ENCODE results near the gene TARBP1. TPM values are rescaled to one million over a fixed set of nuclear protein-coding genes. Genes with fewer than 3 reads are reported as not detected.

The TARBP1 gene
- total RNA-seq, 3 donors from 2014 or later (not counting 1 experiment from before 2014, with no cell fraction given), result 29.0 to 37.5 (median 32.2) TPM

- H3K4me1 ChIP-seq (ENCODE audit: control insufficient read depth, insufficient read depth, low read length), result peaks cover 9% of the 10 kb centered on the region
- no peaks in the 10 kb centered on the region for H3K9me3 Mint-ChIP-seq
- intact Hi-C loops (cut with micrococcal nuclease), result no loop called here
- H3K4me3 ChIP-seq (ENCODE audit: low read length), result no peak overlapping the region
- H3K27ac ChIP-seq (ENCODE audit: low read length), result no peak overlapping the region
- DNase-seq, result no peak
- peaks cover 18 to 24% of the 10 kb centered on the region in 2 donors for H3K27me3 Mint-ChIP-seq (ENCODE audit: low read depth in 2 of 2)
- H3K36me3 ChIP-seq (ENCODE audit: control insufficient read depth, insufficient read depth, low read length), result no peaks in the 10 kb centered on the region
- peaks cover 4 to 5% of the 10 kb centered on the region in 2 donors for H3K4me1 Mint-ChIP-seq
- whole genome bisulfite sequencing (ENCODE audit: insufficient coverage), result 97% methylated on average over 5 of the region's 5 CpGs
- no peaks in the 10 kb centered on the region for H3K27me3 ChIP-seq (ENCODE audit: control insufficient read depth, insufficient read depth, low read length)
- H3K9me3 ChIP-seq (ENCODE audit: control insufficient read depth, insufficient read depth, low read length), result no peaks in the 10 kb centered on the region
- H3K36me3 Mint-ChIP-seq, result no peaks in the 10 kb centered on the region
- ATAC-seq, result no peak
- TF ChIP-seq CTCF (IDR thresholded peaks at IDR 0.05), result no peak
- no peak overlapping the region for H3K27ac Mint-ChIP-seq
- H3K4me3 Mint-ChIP-seq, result no peak overlapping the region
These were observed 2.8 kb upstream of the TARBP1 start for GRCh38 chr1:234481771-234482170.

- 82% methylated on average over 2 of the region's 2 CpGs for WGBS (ENCODE audit: insufficient coverage)
- Histone ChIP-seq H3K9me3 (ENCODE audit: control insufficient read depth, insufficient read depth, low read length) (no peaks in the 10 kb centered on the region), H3K27ac (ENCODE audit: low read length) (no peak overlapping the region), H3K4me1 (ENCODE audit: control insufficient read depth, insufficient read depth, low read length) (peaks cover 17% of the 10 kb centered on the region), H3K4me3 (ENCODE audit: low read length) (no peak overlapping the region), H3K27me3 (ENCODE audit: control insufficient read depth, insufficient read depth, low read length) (no peaks in the 10 kb centered on the region), H3K36me3 (ENCODE audit: control insufficient read depth, insufficient read depth, low read length) (no peaks in the 10 kb centered on the region)
- H3K4me1 Mint-ChIP-seq, result peaks cover 10 to 13% of the 10 kb centered on the region in 2 donors
- H3K36me3 Mint-ChIP-seq, result no peaks in the 10 kb centered on the region
- H3K27ac Mint-ChIP-seq, result no peak overlapping the region
- TF ChIP-seq CTCF (IDR thresholded peaks at IDR 0.05), result no peak
- peak overlapping the region; percentile 86 for H3K4me3 Mint-ChIP-seq
- intact Hi-C loops (cut with micrococcal nuclease), result loop anchor here (2.0 kb wide), 1 partner anchor 107 kb away; the partner anchor contains the start of gene COA6
- peaks cover 18 to 20% of the 10 kb centered on the region in 2 donors for H3K27me3 Mint-ChIP-seq (ENCODE audit: low read depth in 2 of 2)
- DNase-seq (no peak), ATAC-seq (no peak)
- H3K9me3 Mint-ChIP-seq, result no peaks in the 10 kb centered on the region
These were observed 887 bp upstream of the TARBP1 start for GRCh38 chr1:234479866-234480265.

GRCh38 chr1:234479310-234479559 lies 256 bp upstream of the TARBP1 start:
- H3K27me3 ChIP-seq (ENCODE audit: control insufficient read depth, insufficient read depth, low read length), result no peaks in the 10 kb centered on the region
- H3K36me3 Mint-ChIP-seq, result no peaks in the 10 kb centered on the region
- peaks cover 10 to 19% of the 10 kb centered on the region in 2 donors for H3K4me1 Mint-ChIP-seq
- H3K27ac Mint-ChIP-seq, result peak overlapping the region; percentile 58 to 78
- peak overlapping the region; percentile 62 for H3K27ac ChIP-seq (ENCODE audit: low read length)
- DNase-seq (no peak), ATAC-seq (no peak)
- H3K9me3 Mint-ChIP-seq, result no peaks in the 10 kb centered on the region
- peak overlapping the region; percentile 47 for H3K4me3 ChIP-seq (ENCODE audit: low read length)
- WGBS (ENCODE audit: insufficient coverage), result 10% methylated on average over 5 of the region's 5 CpGs
- peaks cover 18 to 20% of the 10 kb centered on the region in 2 donors for H3K27me3 Mint-ChIP-seq (ENCODE audit: low read depth in 2 of 2)
- no peak for TF ChIP-seq CTCF (IDR thresholded peaks at IDR 0.05)
- intact Hi-C loops (cut with micrococcal nuclease), result loop anchor here (2.0 kb wide), 1 partner anchor 106 kb away; the partner anchor contains the start of gene COA6
- no peaks in the 10 kb centered on the region for H3K9me3 ChIP-seq (ENCODE audit: control insufficient read depth, insufficient read depth, low read length)
- H3K4me1 ChIP-seq (ENCODE audit: control insufficient read depth, insufficient read depth, low read length), result peaks cover 17% of the 10 kb centered on the region
- H3K4me3 Mint-ChIP-seq, result peak overlapping the region; percentile 86
- H3K36me3 ChIP-seq (ENCODE audit: control insufficient read depth, insufficient read depth, low read length), result no peaks in the 10 kb centered on the region

- Mint-ChIP-seq H3K27me3 (ENCODE audit: low read depth in 2 of 2) (peaks cover 15 to 16% of the 10 kb centered on the region in 2 donors), H3K36me3 (no peaks in the 10 kb centered on the region), H3K27ac (peak overlapping the region; percentile 68 to 75), H3K9me3 (no peaks in the 10 kb centered on the region), H3K4me1 (peaks cover 17 to 25% of the 10 kb centered on the region in 2 donors), H3K4me3 (peak overlapping the region; percentile 87)
- no peak for TF ChIP-seq CTCF (IDR thresholded peaks at IDR 0.05)
- H3K4me3 ChIP-seq (ENCODE audit: low read length), result peak overlapping the region; percentile 66
- peak overlapping the region; percentile 77 for H3K27ac ChIP-seq (ENCODE audit: low read length)
- peak; percentile 60 to 72 (median 64) for ATAC-seq
- DNase-seq, result peak; percentile 47 to 85
- intact Hi-C loops (cut with micrococcal nuclease), result loop anchor here (2.0 kb wide), 1 partner anchor 105 kb away; the partner anchor contains the start of gene COA6
- no peaks in the 10 kb centered on the region for H3K9me3 ChIP-seq (ENCODE audit: control insufficient read depth, insufficient read depth, low read length)
- no peaks in the 10 kb centered on the region for H3K36me3 ChIP-seq (ENCODE audit: control insufficient read depth, insufficient read depth, low read length)
- H3K27me3 ChIP-seq (ENCODE audit: control insufficient read depth, insufficient read depth, low read length), result no peaks in the 10 kb centered on the region
- under 1% methylated on average over 43 of the region's 43 CpGs for WGBS (ENCODE audit: insufficient coverage)
- H3K4me1 ChIP-seq (ENCODE audit: control insufficient read depth, insufficient read depth, low read length), result peaks cover 20% of the 10 kb centered on the region
These were observed 863 bp downstream of the TARBP1 start for GRCh38 chr1:234478152-234478480.
